Stimulated activated CD8-positive, alpha-beta memory T cell treated with anti-CD3 and anti-CD28 coated beads, Interleukin-15, amount 100 ng/mL, for 1 hour (primary cell): ENCODE measurements around the gene ACIN1.

ENCODE experiments used
- DNase-seq: peaks from one replicate; pipeline ENCODE4 v3.0.0-alpha.2; 2020; ENCODE audit warnings: low read depth

Gene ACIN1

GRCh38 chr14:23042162-23042965 lies 52.6 kb downstream of the ACIN1 start, which contains the start of gene PSMB11:
Gene PSMB11 (plus strand): TSS chr14:23042212. CDS start chr14:23042226, 14 bp downstream.
- no peak for DNase-seq

GRCh38 chr14:23041729-23042128 lies 53.2 kb downstream of the ACIN1 start:
- no peak for DNase-seq

- DNase-seq, result no peak
Measured at GRCh38 chr14:23040100-23040499, 54.8 kb downstream of the ACIN1 start.

- DNase-seq, result no peak
Measured at GRCh38 chr14:23035303-23036144, 59.4 kb downstream of the ACIN1 start.

GRCh38 chr14:23034498-23035302 lies 60.2 kb downstream of the ACIN1 start, which contains the start of gene PSMB5:
Gene PSMB5 (minus strand): TSS chr14:23034900. CDS start chr14:23034881, 19 bp downstream.
- DNase-seq, result peak; percentile 70

- DNase-seq, result no peak
Measured at GRCh38 chr14:23033801-23034497, 61.0 kb downstream of the ACIN1 start.

- no peak for DNase-seq
Measured at GRCh38 chr14:23033251-23033727, 61.6 kb downstream of the ACIN1 start.

- no peak for DNase-seq
Measured at GRCh38 chr14:23030936-23031335, 64.0 kb downstream of the ACIN1 start.

GRCh38 chr14:23028799-23029198 lies 66.1 kb downstream of the ACIN1 start:
- DNase-seq, result no peak

- no peak for DNase-seq
Measured at GRCh38 chr14:23025151-23025814, 69.7 kb downstream of the ACIN1 start.

- DNase-seq, result no peak
Measured at GRCh38 chr14:23024612-23025075, 70.3 kb downstream of the ACIN1 start.

- DNase-seq, result no peak
Measured at GRCh38 chr14:23023795-23024152, 71.2 kb downstream of the ACIN1 start.

- no peak for DNase-seq
Measured at GRCh38 chr14:23023022-23023794, 71.7 kb downstream of the ACIN1 start.

- no peak for DNase-seq
Measured at GRCh38 chr14:23021889-23022442, 73.0 kb downstream of the ACIN1 start.

GRCh38 chr14:23021434-23021833 lies 73.5 kb downstream of the ACIN1 start:
- DNase-seq, result no peak

GRCh38 chr14:23020143-23021128 lies 74.5 kb downstream of the ACIN1 start:
- no peak for DNase-seq

GRCh38 chr14:23018107-23018506 lies 76.8 kb downstream of the ACIN1 start:
- DNase-seq, result no peak

- DNase-seq, result no peak
Measured at GRCh38 chr14:23017091-23017490, 77.8 kb downstream of the ACIN1 start.
